HEK293 (cell line): Measurements from ENCODE around the gene LRP1.
A peak's percentile ranks its signal among the peaks of the same experiment; 100 is the strongest.

Experiments
- GFI1B ChIP-seq: fragments of 450-650 bp; formaldehyde crosslinking; IDR thresholded peaks from 2 replicates; pipeline ENCODE4 v1.5.1; 2016; ENCODE audit warnings: missing biosample characterization, missing genetic modification characterization
- IKZF3 ChIP-seq: fragments of 450-650 bp; IDR thresholded peaks from 2 replicates; pipeline ENCODE4 v1.5.0; 2018; ENCODE audit warnings: missing biosample characterization, mild to moderate bottlenecking, missing genetic modification characterization, moderate library complexity
- KLF8 ChIP-seq: fragments of 450-650 bp; formaldehyde crosslinking; IDR thresholded peaks from 2 replicates; pipeline ENCODE4 v1.5.1; 2016; ENCODE audit warnings: missing biosample characterization, missing genetic modification characterization
- RBAK ChIP-seq: fragments of 450-650 bp; formaldehyde crosslinking; IDR thresholded peaks from 2 replicates; pipeline ENCODE4 v1.5.1; 2016; ENCODE audit warnings: missing biosample characterization, missing genetic modification characterization
- REPIN1 ChIP-seq: fragments of 450-650 bp; formaldehyde crosslinking; IDR thresholded peaks from 2 replicates; pipeline ENCODE4 v1.5.1; 2017; ENCODE audit warnings: missing biosample characterization, missing genetic modification characterization, low read depth
- SP2 ChIP-seq: fragments of 450-650 bp; formaldehyde crosslinking; IDR thresholded peaks from 2 replicates; pipeline ENCODE4 v1.5.1; 2016; ENCODE audit warnings: missing biosample characterization, missing genetic modification characterization
- YY2 ChIP-seq: fragments of 450-650 bp; formaldehyde crosslinking; IDR thresholded peaks from 2 replicates; pipeline ENCODE4 v1.5.1; 2016; ENCODE audit warnings: missing biosample characterization, missing genetic modification characterization
- ZFHX2 ChIP-seq: fragments of 450-650 bp; formaldehyde crosslinking; conservative IDR thresholded peaks from 2 replicates; pipeline ENCODE4 v1.5.1; 2016; ENCODE audit warnings: missing biosample characterization, missing genetic modification characterization
- ZNF10 ChIP-seq: fragments of 450-650 bp; formaldehyde crosslinking; IDR thresholded peaks from 2 replicates; pipeline ENCODE4 v1.5.1; 2017; ENCODE audit warnings: missing biosample characterization, missing genetic modification characterization
- ZNF112 ChIP-seq: fragments of 450-650 bp; formaldehyde crosslinking; IDR thresholded peaks from 2 replicates; pipeline ENCODE4 v1.5.0; 2017; ENCODE audit warnings: missing biosample characterization, missing genetic modification characterization
- ZNF138 ChIP-seq: fragments of 450-650 bp; formaldehyde crosslinking; IDR thresholded peaks from 2 replicates; pipeline ENCODE4 v1.5.1; 2016; ENCODE audit warnings: missing biosample characterization, missing genetic modification characterization, borderline replicate concordance
- ZNF157 ChIP-seq: fragments of 450-650 bp; formaldehyde crosslinking; IDR thresholded peaks from 2 replicates; pipeline ENCODE4 v1.5.1; 2016; ENCODE audit warnings: missing biosample characterization, missing genetic modification characterization
- ZNF184 ChIP-seq: fragments of 450-650 bp; IDR thresholded peaks from 2 replicates; pipeline ENCODE4 v1.5.1; 2018; ENCODE audit warnings: missing biosample characterization, mild to moderate bottlenecking, missing genetic modification characterization
- ZNF202 ChIP-seq: fragments of 450-650 bp; formaldehyde crosslinking; IDR thresholded peaks from 2 replicates; pipeline ENCODE4 v1.5.1; 2016; ENCODE audit warnings: missing biosample characterization, missing genetic modification characterization, borderline replicate concordance
- ZNF211 ChIP-seq: fragments of 450-650 bp; formaldehyde crosslinking; IDR thresholded peaks from 2 replicates; pipeline ENCODE4 v1.5.1; 2016; ENCODE audit warnings: low read depth, missing biosample characterization, missing genetic modification characterization
- ZNF214 ChIP-seq: fragments of 450-650 bp; formaldehyde crosslinking; IDR thresholded peaks from 2 replicates; pipeline ENCODE4 v1.5.1; 2017; ENCODE audit warnings: missing biosample characterization, mild to moderate bottlenecking, missing genetic modification characterization, borderline replicate concordance
- ZNF311 ChIP-seq: fragments of 450-650 bp; formaldehyde crosslinking; IDR thresholded peaks from 2 replicates; pipeline ENCODE4 v1.5.1; 2017; ENCODE audit warnings: missing biosample characterization, missing genetic modification characterization, borderline replicate concordance
- ZNF37A ChIP-seq: fragments of 450-650 bp; IDR thresholded peaks from 2 replicates; pipeline ENCODE4 v1.5.1; 2018; ENCODE audit warnings: missing biosample characterization, missing genetic modification characterization
- ZNF433 ChIP-seq: fragments of 450-650 bp; formaldehyde crosslinking; IDR thresholded peaks from 2 replicates; pipeline ENCODE4 v1.5.1; 2016; ENCODE audit warnings: missing biosample characterization, missing genetic modification characterization, low read depth
- ZNF529 ChIP-seq: fragments of 450-650 bp; formaldehyde crosslinking; IDR thresholded peaks from 2 replicates; pipeline ENCODE4 v1.5.1; 2017; ENCODE audit warnings: missing genetic modification characterization, missing biosample characterization; ENCODE audit not compliant: insufficient replicate concordance
- ZNF560 ChIP-seq: fragments of 450-650 bp; formaldehyde crosslinking; IDR thresholded peaks from 2 replicates; pipeline ENCODE4 v1.5.1; 2017; ENCODE audit warnings: missing biosample characterization, missing genetic modification characterization, borderline replicate concordance
- ZNF585B ChIP-seq: fragments of 450-650 bp; formaldehyde crosslinking; IDR thresholded peaks from 2 replicates; pipeline ENCODE4 v1.5.1; 2016; ENCODE audit warnings: missing biosample characterization, missing genetic modification characterization
- ZNF621 ChIP-seq: fragments of 450-650 bp; formaldehyde crosslinking; IDR thresholded peaks from 2 replicates; pipeline ENCODE4 v1.5.1; 2017; ENCODE audit warnings: missing biosample characterization, missing genetic modification characterization
- ZNF626 ChIP-seq: fragments of 450-650 bp; sonication (Bioruptor Pico); formaldehyde crosslinking; IDR thresholded peaks from 2 replicates; pipeline ENCODE4 v1.5.1; 2018; ENCODE audit warnings: missing biosample characterization, missing genetic modification characterization, inconsistent platforms
- ZNF654 ChIP-seq: fragments of 450-650 bp; formaldehyde crosslinking; IDR thresholded peaks from 2 replicates; pipeline ENCODE4 v1.5.1; 2016; ENCODE audit warnings: low read depth, missing biosample characterization, missing genetic modification characterization
- ZNF658 ChIP-seq: fragments of 450-650 bp; formaldehyde crosslinking; IDR thresholded peaks from 2 replicates; pipeline ENCODE4; 2016; ENCODE audit warnings: missing biosample characterization, missing genetic modification characterization
- ZNF664 ChIP-seq: fragments of 450-650 bp; formaldehyde crosslinking; IDR thresholded peaks from 2 replicates; pipeline ENCODE4 v1.5.1; 2016; ENCODE audit warnings: missing biosample characterization, missing genetic modification characterization
- ZNF785 ChIP-seq: fragments of 450-650 bp; formaldehyde crosslinking; IDR thresholded peaks from 2 replicates; pipeline ENCODE4 v1.5.1; 2016; ENCODE audit warnings: missing biosample characterization, missing genetic modification characterization
- ZNF791 ChIP-seq: fragments of 450-650 bp; formaldehyde crosslinking; IDR thresholded peaks from 2 replicates; pipeline ENCODE4 v1.5.1; 2016; ENCODE audit warnings: missing biosample characterization, missing genetic modification characterization
- ZNF792 ChIP-seq: fragments of 450-650 bp; formaldehyde crosslinking; IDR thresholded peaks from 2 replicates; pipeline ENCODE4 v1.5.1; 2016; ENCODE audit warnings: missing biosample characterization, missing genetic modification characterization
- TF ChIP-seq, protein P1 (sequence below): fragments of 450-650 bp; formaldehyde crosslinking; IDR thresholded peaks from 2 replicates; pipeline ENCODE4 v1.5.1; 2016; ENCODE audit warnings: missing biosample characterization, missing genetic modification characterization, borderline replicate concordance
- TF ChIP-seq, protein P2 (sequence below): fragments of 450-650 bp; formaldehyde crosslinking; IDR thresholded peaks from 2 replicates; pipeline ENCODE4 v1.5.1; 2016; ENCODE audit warnings: missing biosample characterization, missing genetic modification characterization
- TF ChIP-seq, protein P3 (sequence below): fragments of 450-650 bp; formaldehyde crosslinking; IDR thresholded peaks from 2 replicates; pipeline ENCODE4 v1.5.1; 2016; ENCODE audit warnings: missing biosample characterization, missing genetic modification characterization
- TF ChIP-seq, protein P4 (sequence below): fragments of 450-650 bp; formaldehyde crosslinking; IDR thresholded peaks from 2 replicates; pipeline ENCODE4 v1.5.0; 2017; ENCODE audit warnings: missing biosample characterization, missing genetic modification characterization, borderline replicate concordance

LRP1 gene

DNA sequence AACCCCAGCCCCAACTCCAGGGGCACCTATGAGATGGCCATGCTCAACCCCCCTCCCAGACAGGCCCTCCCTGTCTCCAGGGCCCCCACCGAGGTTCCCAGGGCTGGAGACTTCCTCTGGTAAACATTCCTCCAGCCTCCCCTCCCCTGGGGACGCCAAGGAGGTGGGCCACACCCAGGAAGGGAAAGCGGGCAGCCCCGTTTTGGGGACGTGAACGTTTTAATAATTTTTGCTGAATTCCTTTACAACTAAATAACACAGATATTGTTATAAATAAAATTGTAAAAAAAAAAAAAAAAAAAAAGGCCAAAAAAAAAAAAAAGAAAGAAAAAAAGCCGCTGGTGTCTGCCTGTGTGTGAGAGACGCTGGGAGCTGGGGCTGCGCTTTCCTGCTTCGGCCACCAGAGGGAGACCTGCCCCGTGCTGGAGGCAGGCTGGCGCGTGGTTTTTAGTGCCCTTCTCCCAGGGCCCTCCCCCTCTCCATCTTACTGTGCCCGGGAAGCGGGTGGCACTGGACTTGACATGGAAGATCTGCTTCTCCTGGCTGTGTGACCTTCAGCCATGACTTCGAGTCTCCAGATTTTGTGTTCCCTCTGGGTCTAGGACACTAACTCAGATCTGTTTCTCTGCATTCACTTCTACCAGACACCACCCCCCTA is 84.9 kb downstream of the LRP1 start (continued):
- TF ChIP-seq ZNF626 (tag by site-specific recombination) (no peak), ZNF560 (tag by site-specific recombination) (no peak), ZNF791 (no peak), ZNF10 (no peak), KLF8 (tag by site-specific recombination) (no peak), ZNF621 (tag by site-specific recombination) (no peak), ZNF792 (tag by site-specific recombination) (no peak), ZNF658 (tag by site-specific recombination) (no peak), ZNF37A (no peak), ZNF211 (tag by site-specific recombination) (no peak), ZNF214 (tag by site-specific recombination) (no peak), ZNF529 (no peak), GFI1B (tag by site-specific recombination) (no peak), ZFHX2 (tag by site-specific recombination) (no peak), RBAK (tag by site-specific recombination) (no peak), ZNF202 (tag by site-specific recombination) (no peak), ZNF433 (tag by site-specific recombination) (no peak), ZNF785 (tag by site-specific recombination) (no peak), YY2 (no peak), ZNF664 (tag by site-specific recombination) (no peak), IKZF3 (tag by site-specific recombination) (peak; percentile 76), ZNF112 (tag by site-specific recombination) (no peak), ZNF157 (tag by site-specific recombination) (no peak), ZNF654 (tag by site-specific recombination) (peak; percentile 82), SP2 (tag by site-specific recombination) (no peak), REPIN1 (tag by site-specific recombination) (no peak), ZNF311 (no peak), ZNF585B (no peak), ZNF184 (no peak), ZNF138 (no peak)
- TF ChIP-seq, protein P1, sequence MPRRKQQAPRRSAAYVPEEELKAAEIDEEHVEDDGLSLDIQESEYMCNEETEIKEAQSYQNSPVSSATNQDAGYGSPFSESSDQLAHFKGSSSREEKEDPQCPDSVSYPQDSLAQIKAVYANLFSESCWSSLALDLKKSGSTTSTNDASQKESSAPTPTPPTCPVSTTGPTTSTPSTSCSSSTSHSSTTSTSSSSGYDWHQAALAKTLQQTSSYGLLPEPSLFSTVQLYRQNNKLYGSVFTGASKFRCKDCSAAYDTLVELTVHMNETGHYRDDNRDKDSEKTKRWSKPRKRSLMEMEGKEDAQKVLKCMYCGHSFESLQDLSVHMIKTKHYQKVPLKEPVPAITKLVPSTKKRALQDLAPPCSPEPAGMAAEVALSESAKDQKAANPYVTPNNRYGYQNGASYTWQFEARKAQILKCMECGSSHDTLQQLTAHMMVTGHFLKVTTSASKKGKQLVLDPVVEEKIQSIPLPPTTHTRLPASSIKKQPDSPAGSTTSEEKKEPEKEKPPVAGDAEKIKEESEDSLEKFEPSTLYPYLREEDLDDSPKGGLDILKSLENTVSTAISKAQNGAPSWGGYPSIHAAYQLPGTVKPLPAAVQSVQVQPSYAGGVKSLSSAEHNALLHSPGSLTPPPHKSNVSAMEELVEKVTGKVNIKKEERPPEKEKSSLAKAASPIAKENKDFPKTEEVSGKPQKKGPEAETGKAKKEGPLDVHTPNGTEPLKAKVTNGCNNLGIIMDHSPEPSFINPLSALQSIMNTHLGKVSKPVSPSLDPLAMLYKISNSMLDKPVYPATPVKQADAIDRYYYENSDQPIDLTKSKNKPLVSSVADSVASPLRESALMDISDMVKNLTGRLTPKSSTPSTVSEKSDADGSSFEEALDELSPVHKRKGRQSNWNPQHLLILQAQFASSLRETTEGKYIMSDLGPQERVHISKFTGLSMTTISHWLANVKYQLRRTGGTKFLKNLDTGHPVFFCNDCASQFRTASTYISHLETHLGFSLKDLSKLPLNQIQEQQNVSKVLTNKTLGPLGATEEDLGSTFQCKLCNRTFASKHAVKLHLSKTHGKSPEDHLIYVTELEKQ: no peak
- TF ChIP-seq, protein P2, sequence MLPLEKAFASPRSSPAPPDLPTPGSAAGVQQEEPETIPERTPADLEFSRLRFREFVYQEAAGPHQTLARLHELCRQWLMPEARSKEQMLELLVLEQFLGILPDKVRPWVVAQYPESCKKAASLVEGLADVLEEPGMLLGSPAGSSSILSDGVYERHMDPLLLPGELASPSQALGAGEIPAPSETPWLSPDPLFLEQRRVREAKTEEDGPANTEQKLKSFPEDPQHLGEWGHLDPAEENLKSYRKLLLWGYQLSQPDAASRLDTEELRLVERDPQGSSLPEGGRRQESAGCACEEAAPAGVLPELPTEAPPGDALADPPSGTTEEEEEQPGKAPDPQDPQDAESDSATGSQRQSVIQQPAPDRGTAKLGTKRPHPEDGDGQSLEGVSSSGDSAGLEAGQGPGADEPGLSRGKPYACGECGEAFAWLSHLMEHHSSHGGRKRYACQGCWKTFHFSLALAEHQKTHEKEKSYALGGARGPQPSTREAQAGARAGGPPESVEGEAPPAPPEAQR (tag by site-specific recombination): no peak
- TF ChIP-seq, protein P3, sequence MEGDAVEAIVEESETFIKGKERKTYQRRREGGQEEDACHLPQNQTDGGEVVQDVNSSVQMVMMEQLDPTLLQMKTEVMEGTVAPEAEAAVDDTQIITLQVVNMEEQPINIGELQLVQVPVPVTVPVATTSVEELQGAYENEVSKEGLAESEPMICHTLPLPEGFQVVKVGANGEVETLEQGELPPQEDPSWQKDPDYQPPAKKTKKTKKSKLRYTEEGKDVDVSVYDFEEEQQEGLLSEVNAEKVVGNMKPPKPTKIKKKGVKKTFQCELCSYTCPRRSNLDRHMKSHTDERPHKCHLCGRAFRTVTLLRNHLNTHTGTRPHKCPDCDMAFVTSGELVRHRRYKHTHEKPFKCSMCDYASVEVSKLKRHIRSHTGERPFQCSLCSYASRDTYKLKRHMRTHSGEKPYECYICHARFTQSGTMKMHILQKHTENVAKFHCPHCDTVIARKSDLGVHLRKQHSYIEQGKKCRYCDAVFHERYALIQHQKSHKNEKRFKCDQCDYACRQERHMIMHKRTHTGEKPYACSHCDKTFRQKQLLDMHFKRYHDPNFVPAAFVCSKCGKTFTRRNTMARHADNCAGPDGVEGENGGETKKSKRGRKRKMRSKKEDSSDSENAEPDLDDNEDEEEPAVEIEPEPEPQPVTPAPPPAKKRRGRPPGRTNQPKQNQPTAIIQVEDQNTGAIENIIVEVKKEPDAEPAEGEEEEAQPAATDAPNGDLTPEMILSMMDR (tag by site-specific recombination): peak; percentile 81
- TF ChIP-seq, protein P4, sequence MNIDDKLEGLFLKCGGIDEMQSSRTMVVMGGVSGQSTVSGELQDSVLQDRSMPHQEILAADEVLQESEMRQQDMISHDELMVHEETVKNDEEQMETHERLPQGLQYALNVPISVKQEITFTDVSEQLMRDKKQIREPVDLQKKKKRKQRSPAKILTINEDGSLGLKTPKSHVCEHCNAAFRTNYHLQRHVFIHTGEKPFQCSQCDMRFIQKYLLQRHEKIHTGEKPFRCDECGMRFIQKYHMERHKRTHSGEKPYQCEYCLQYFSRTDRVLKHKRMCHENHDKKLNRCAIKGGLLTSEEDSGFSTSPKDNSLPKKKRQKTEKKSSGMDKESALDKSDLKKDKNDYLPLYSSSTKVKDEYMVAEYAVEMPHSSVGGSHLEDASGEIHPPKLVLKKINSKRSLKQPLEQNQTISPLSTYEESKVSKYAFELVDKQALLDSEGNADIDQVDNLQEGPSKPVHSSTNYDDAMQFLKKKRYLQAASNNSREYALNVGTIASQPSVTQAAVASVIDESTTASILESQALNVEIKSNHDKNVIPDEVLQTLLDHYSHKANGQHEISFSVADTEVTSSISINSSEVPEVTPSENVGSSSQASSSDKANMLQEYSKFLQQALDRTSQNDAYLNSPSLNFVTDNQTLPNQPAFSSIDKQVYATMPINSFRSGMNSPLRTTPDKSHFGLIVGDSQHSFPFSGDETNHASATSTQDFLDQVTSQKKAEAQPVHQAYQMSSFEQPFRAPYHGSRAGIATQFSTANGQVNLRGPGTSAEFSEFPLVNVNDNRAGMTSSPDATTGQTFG: no peak
